ENCODE results near the gene MYO9B.

DNA sequence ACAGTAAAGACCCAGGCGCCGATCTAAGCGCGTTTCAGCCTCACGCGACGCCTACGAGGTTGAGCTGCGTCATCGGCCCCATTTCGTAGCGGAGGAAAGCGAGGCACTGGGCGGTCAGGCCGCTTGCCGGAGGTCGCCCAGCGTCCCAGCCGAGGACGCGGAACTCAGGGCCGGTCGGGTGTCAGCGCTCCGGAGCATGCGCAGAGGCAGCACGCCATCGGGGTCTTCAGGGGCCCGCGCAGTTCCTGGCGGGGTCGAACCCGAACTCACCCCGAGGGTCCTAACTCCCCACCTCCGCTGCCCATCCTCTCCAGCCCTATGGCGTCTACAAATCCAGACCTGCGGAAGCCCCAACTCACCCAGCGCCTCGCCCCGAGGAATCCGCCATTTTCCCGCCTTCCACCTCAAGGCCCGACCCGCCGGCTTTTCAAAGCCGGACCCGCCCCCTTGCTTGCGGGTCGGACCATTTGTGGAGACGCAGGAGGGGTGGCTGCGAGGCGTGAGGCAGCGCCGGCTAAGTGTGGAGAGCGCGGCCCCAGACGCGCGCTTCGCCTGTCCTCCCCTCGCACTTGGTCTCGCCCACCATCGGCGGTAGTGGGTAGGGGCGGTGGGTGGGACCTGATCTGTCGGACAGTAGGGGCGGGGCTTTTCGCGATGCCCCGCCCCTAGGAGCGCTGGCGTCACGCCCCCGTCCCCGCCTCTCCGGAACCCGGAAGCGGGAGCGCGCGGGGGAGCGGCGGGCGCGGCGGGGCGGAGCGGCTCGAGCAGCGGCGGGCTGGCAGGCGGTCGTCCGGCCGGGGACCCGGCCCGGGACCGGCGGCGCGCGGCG is at the start of gene MYO9B, which contains the start of gene HAUS8:
- TF ChIP-seq, protein P1, sequence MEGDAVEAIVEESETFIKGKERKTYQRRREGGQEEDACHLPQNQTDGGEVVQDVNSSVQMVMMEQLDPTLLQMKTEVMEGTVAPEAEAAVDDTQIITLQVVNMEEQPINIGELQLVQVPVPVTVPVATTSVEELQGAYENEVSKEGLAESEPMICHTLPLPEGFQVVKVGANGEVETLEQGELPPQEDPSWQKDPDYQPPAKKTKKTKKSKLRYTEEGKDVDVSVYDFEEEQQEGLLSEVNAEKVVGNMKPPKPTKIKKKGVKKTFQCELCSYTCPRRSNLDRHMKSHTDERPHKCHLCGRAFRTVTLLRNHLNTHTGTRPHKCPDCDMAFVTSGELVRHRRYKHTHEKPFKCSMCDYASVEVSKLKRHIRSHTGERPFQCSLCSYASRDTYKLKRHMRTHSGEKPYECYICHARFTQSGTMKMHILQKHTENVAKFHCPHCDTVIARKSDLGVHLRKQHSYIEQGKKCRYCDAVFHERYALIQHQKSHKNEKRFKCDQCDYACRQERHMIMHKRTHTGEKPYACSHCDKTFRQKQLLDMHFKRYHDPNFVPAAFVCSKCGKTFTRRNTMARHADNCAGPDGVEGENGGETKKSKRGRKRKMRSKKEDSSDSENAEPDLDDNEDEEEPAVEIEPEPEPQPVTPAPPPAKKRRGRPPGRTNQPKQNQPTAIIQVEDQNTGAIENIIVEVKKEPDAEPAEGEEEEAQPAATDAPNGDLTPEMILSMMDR (conservative IDR thresholded peaks at IDR 0.05 in 1 of 2, IDR thresholded peaks at IDR 0.05 in 1 of 2; ENCODE audit: extremely low read depth in 1 of 2, insufficient read depth in 1 of 2, low read depth in 1 of 2, low read length in 2 of 2) = no peak
- no peak for TF ChIP-seq EZH2 (IDR thresholded peaks at IDR 0.05; ENCODE audit: borderline replicate concordance, low read length)

All from mammary epithelial cell (primary cell).